Fibroblast of lung (primary cell): Measurements from ENCODE around the gene ACR. TPM values are rescaled to one million over a fixed set of nuclear protein-coding genes. Genes with fewer than 3 reads are reported as not detected.

Experiments used
- DNase-seq, 2 donors: peaks; one replicate each; pipeline versions ENCODE4 v3.0.0 to v3.0.0-alpha.2; 2010; ENCODE audit warnings: low read depth in 2 of 2
- H2AFZ ChIP-seq: 2 replicates; pipeline ENCODE4 v1.5.1; 2012; ENCODE audit warnings: low read length, control low read depth, inconsistent platforms
- H3K27ac ChIP-seq: 2 replicates; pipeline ENCODE4 v1.5.1; 2011; ENCODE audit warnings: low read length, control low read depth; ENCODE audit not compliant: insufficient read depth
- H3K27me3 ChIP-seq: 2 replicates; pipeline ENCODE4 v1.5.1; 2011; ENCODE audit warnings: mild to moderate bottlenecking, low read length; ENCODE audit not compliant: control insufficient read depth, insufficient read depth
- H3K36me3 ChIP-seq: 2 replicates; pipeline ENCODE4 v1.5.1; 2011; ENCODE audit warnings: low read length; ENCODE audit not compliant: control insufficient read depth, insufficient read depth
- H3K4me1 ChIP-seq: 2 replicates; pipeline ENCODE4 v1.5.1; 2011; ENCODE audit warnings: low read length; ENCODE audit not compliant: control insufficient read depth, insufficient read depth; ENCODE audit errors: extremely low read depth
- H3K4me2 ChIP-seq: 2 replicates; pipeline ENCODE4 v1.5.1; 2011; ENCODE audit warnings: low read length, control low read depth; ENCODE audit not compliant: insufficient read depth; ENCODE audit errors: extremely low read depth
- H3K4me3 ChIP-seq, 4 experiments: fragments of 200-600 bp in 1 of 4; sonication (generic) in 1 of 4; replicated peaks in 1 of 4; 2 replicates each; pipeline ENCODE4 v1.5.1; 2011 to 2016; ENCODE audit warnings: low read length in 4 of 4, low read depth in 3 of 4, mild to moderate bottlenecking in 3 of 4, control low read depth in 2 of 4, inconsistent platforms in 1 of 4, mixed read lengths in 1 of 4; ENCODE audit not compliant: insufficient read depth in 1 of 4; ENCODE audit errors: control extremely low read depth in 1 of 4
- H3K79me2 ChIP-seq: 2 replicates; pipeline ENCODE4 v1.5.1; 2012; ENCODE audit warnings: mild to moderate bottlenecking, low read length, inconsistent platforms; ENCODE audit not compliant: control insufficient read depth, insufficient read depth
- H3K9ac ChIP-seq: 2 replicates; pipeline ENCODE4 v1.5.1; 2011; ENCODE audit warnings: mild to moderate bottlenecking, low read length, control low read depth; ENCODE audit not compliant: insufficient read depth
- H3K9me3 ChIP-seq: 2 replicates; pipeline ENCODE4 v1.5.1; 2012; ENCODE audit warnings: low read depth, low read length; ENCODE audit not compliant: control insufficient read depth, insufficient read depth
- H4K20me1 ChIP-seq: 2 replicates; pipeline ENCODE4 v1.5.1; 2011; ENCODE audit warnings: low read length; ENCODE audit not compliant: control insufficient read depth, insufficient read depth; ENCODE audit errors: extremely low read depth
- CTCF ChIP-seq, 2 donors: IDR thresholded peaks in 1 of 2; conservative IDR thresholded peaks in 1 of 2; 1 replicate in 1 of 2; 2 replicates in 1 of 2; pipeline ENCODE4 v1.5.1; 2011 to 2012; ENCODE audit warnings: low read length in 2 of 2, control low read depth in 1 of 2, inconsistent platforms in 1 of 2, low read depth in 1 of 2, mild to moderate bottlenecking in 1 of 2
- EZH2 ChIP-seq: IDR thresholded peaks from 2 replicates; pipeline ENCODE4 v1.5.1; 2012; ENCODE audit warnings: low read length, control low read depth, mild to moderate bottlenecking; ENCODE audit errors: missing control alignments
- polyA plus RNA-seq, 2 donors: library from polyadenylated mRNA; depleted of rRNA in 1 of 2; stranded (reverse) in 1 of 2; unstranded in 1 of 2; fragments of >200 nt; gene quantifications; 2 replicates each; pipeline ENCODE4 v1.2.1, GENCODE V29; 2011 to 2012; ENCODE audit warnings: missing spikeins in 1 of 2
- total RNA-seq: library from RNA; depleted of rRNA; stranded (reverse); fragments of >200 nt; gene quantifications from 2 replicates; pipeline ENCODE4 v1.2.1, GENCODE V29; 2014

Gene ACR
- total and polyA plus RNA-seq, 2 donors (not counting 1 experiment from before 2014, with no cell fraction given), result not detected

GRCh38 chr22:50733521-50734342, 4.3 kb upstream of the ACR start:
- peak overlapping the region; percentile 88 for H3K4me2 ChIP-seq
- H3K4me3 ChIP-seq, result peak overlapping the region in 2 of 4 experiments; percentile 22 to 23
- H3K79me2 ChIP-seq, result no peaks in the 10 kb centered on the region
- H3K4me1 ChIP-seq, result peaks cover 4% of the 10 kb centered on the region
- H4K20me1 ChIP-seq, result no peaks in the 10 kb centered on the region
- peak overlapping the region; percentile 41 for H2AFZ ChIP-seq
- no peaks in the 10 kb centered on the region for H3K9me3 ChIP-seq
- H3K27me3 ChIP-seq, result no peaks in the 10 kb centered on the region
- peak; percentile 23 to 57 for DNase-seq
- TF ChIP-seq EZH2 (peak; percentile 17), CTCF (conservative IDR thresholded peaks at IDR 0.05 in 1 of 2, IDR thresholded peaks at IDR 0.05 in 1 of 2; ENCODE audit: low read depth in 1 of 2, low read length in 2 of 2) (no peak)
- H3K36me3 ChIP-seq, result no peaks in the 10 kb centered on the region
- peak overlapping the region; percentile 23 for H3K9ac ChIP-seq
- no peak overlapping the region for H3K27ac ChIP-seq

GRCh38 chr22:50734343-50734771, 3.6 kb upstream of the ACR start:
- H2AFZ ChIP-seq, result no peak overlapping the region
- peaks cover 4% of the 10 kb centered on the region for H3K4me1 ChIP-seq
- H3K79me2 ChIP-seq, result no peaks in the 10 kb centered on the region
- H3K4me3 ChIP-seq, result no peak overlapping the region
- no peak overlapping the region for H3K9ac ChIP-seq
- H3K4me2 ChIP-seq, result no peak overlapping the region
- H4K20me1 ChIP-seq, result no peaks in the 10 kb centered on the region
- H3K27me3 ChIP-seq, result no peaks in the 10 kb centered on the region
- no peak for DNase-seq
- H3K36me3 ChIP-seq, result no peaks in the 10 kb centered on the region
- H3K9me3 ChIP-seq, result no peaks in the 10 kb centered on the region
- H3K27ac ChIP-seq, result no peak overlapping the region
- TF ChIP-seq CTCF (conservative IDR thresholded peaks at IDR 0.05 in 1 of 2, IDR thresholded peaks at IDR 0.05 in 1 of 2; ENCODE audit: low read depth in 1 of 2, low read length in 2 of 2) (no peak), EZH2 (no peak)

DNA sequence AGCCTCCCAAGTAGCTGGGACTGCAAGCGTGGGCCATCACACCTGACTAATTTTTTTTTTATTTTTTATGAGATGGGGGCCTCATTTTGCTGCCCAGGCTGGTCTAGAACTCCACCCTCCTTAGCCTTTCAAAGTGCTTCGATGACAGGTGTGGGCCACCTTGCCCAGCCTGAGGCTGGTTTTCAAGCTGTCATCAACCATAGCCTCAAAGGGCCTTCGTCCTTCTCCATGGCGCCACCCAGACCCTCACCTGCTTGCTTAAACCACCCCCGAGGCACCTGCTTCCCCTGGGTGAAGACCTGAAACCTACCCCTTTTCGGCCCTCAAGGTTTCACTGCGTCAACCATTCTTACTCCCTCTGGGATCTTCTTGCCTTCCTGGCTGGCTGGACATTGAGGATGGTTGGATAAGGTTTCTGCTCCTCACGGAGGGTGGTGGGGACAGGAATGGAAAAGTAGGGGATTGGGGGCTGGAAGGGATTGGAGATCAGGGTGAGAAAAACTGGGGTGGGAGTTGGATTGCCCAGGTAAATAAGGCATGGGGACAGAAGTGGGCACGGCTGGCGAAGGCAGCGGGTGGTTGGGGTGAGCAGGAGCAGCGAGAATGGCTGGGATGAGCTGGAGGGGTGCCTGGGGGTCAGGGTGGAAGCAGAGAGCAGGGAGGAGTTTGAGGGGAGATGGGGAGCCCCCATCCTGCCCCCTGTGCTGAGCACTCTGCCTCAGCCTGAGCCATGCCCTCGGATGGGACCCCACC, 2.8 kb upstream of the ACR start:
- Histone ChIP-seq H2AFZ (no peak overlapping the region), H3K4me3 (no peak overlapping the region), H3K27me3 (no peaks in the 10 kb centered on the region), H3K27ac (no peak overlapping the region), H3K79me2 (no peaks in the 10 kb centered on the region), H3K4me2 (no peak overlapping the region), H3K9me3 (no peaks in the 10 kb centered on the region), H3K4me1 (peaks cover 4% of the 10 kb centered on the region), H4K20me1 (no peaks in the 10 kb centered on the region), H3K9ac (no peak overlapping the region), H3K36me3 (no peaks in the 10 kb centered on the region)
- DNase-seq, result no peak
- TF ChIP-seq EZH2 (no peak), CTCF (conservative IDR thresholded peaks at IDR 0.05 in 1 of 2, IDR thresholded peaks at IDR 0.05 in 1 of 2; ENCODE audit: low read depth in 1 of 2, low read length in 2 of 2) (no peak)
